Measurements from ENCODE around the gene AIM2.

DNA sequence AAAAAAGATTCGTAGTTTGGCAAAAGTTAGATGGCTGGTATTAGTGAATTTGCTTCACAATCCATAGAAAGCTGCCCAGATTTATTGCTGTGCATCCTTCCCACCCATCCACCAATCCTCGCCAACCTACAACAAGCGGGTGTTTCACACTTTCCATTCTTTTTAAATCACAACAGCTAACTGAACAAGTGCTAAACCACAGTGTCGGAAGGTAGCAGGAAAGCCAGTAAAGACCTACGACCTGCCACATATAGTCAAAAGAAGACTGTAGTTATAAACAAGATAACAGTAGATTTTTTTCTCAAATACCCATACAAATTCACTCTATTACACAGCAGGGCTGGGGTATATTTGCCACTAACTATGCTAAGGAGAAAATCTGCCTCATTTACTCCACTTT is 47.0 kb upstream of the AIM2 start:
- TF ChIP-seq, protein P1, sequence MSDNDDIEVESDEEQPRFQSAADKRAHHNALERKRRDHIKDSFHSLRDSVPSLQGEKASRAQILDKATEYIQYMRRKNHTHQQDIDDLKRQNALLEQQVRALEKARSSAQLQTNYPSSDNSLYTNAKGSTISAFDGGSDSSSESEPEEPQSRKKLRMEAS (IDR thresholded peaks at IDR 0.05) = no peak
- TF ChIP-seq CTCF (IDR thresholded peaks at IDR 0.05; ENCODE audit: low read depth, low read length, missing input control) (no peak), TAF1 (conservative IDR thresholded peaks at IDR 0.05) (no peak), EGR1 (IDR thresholded peaks at IDR 0.05; ENCODE audit: low read depth in 2 of 2) (no peak), YY1 (IDR thresholded peaks at IDR 0.05) (no peak), GABPA (IDR thresholded peaks at IDR 0.05 in 1 of 2, conservative IDR thresholded peaks at IDR 0.05 in 1 of 2) (no peak), JUND (IDR thresholded peaks at IDR 0.05) (no peak), FOXA1 (IDR thresholded peaks at IDR 0.05) (no peak), NR2F2 (IDR thresholded peaks at IDR 0.05) (no peak), REST (IDR thresholded peaks at IDR 0.05) (no peak)

All from liver (tissue), 3 donors.